Measurements from ENCODE around the gene ARL4C. TPM values are rescaled to one million over a fixed set of nuclear protein-coding genes. Genes with fewer than 3 reads are reported as not detected.
A peak's percentile ranks its signal among the peaks of the same experiment; 100 is the strongest.
"Not testable (repeated sequence)": the region's sequence is repeated elsewhere in the genome, so short reads cannot be mapped to it uniquely, and the experiment has no call there.

The ARL4C gene
- total and polyA plus RNA-seq, 12 donors = 1.0 to 13.3 (median 2.9) TPM

DNA sequence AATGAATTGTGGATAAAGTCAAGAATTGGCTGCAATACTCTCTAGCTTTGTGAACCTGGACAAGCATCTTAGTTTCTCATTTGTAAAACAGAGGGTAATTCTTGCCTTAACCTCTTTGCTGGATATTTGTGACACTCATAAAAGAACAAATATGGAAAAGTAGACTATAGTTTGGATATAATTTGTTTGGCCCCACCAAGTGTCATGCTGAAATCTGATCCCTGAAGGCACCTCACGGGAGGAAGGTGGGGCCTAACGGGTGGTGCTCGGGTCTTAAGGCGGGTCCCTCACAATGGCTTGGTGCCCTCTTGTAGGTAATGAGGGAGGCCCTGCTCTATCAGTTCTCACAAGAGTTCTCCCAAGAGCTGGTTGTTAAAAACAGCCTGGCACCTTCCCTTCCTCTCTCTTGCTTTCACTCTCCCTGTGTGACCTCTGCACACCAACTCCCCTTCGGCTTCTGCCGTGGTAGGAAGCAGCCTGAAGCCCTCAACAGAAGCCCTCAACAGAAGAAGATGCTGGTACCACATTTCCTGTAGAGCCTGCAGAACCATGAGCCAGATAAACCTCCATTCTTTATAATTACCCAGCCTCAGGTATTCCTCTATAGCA, 37.4 kb downstream of the ARL4C start:
- H3K36me3 ChIP-seq = no peaks in the 10 kb centered on the region
- ATAC-seq (no peak), DNase-seq (no peak)
- peak overlapping the region in 1 of 10 donors; percentile 28 for H3K27ac ChIP-seq
- H3K27me3 ChIP-seq = no peaks in the 10 kb centered on the region
- intact Hi-C loops (cut with DNase I) = no loop called here
- 77 to 78% methylated on average over 6 of the region's 6 CpGs for WGBS, 2 donors
- H3K4me1 ChIP-seq = peaks cover 0 to 21% (median 0%) of the 10 kb centered on the region in 9 donors
- H3K9me3 ChIP-seq = peaks cover 0 to 13% (median 2%) of the 10 kb centered on the region in 11 donors
- no peak overlapping the region for H3K4me3 ChIP-seq
- TF ChIP-seq, protein P1, sequence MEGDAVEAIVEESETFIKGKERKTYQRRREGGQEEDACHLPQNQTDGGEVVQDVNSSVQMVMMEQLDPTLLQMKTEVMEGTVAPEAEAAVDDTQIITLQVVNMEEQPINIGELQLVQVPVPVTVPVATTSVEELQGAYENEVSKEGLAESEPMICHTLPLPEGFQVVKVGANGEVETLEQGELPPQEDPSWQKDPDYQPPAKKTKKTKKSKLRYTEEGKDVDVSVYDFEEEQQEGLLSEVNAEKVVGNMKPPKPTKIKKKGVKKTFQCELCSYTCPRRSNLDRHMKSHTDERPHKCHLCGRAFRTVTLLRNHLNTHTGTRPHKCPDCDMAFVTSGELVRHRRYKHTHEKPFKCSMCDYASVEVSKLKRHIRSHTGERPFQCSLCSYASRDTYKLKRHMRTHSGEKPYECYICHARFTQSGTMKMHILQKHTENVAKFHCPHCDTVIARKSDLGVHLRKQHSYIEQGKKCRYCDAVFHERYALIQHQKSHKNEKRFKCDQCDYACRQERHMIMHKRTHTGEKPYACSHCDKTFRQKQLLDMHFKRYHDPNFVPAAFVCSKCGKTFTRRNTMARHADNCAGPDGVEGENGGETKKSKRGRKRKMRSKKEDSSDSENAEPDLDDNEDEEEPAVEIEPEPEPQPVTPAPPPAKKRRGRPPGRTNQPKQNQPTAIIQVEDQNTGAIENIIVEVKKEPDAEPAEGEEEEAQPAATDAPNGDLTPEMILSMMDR (IDR thresholded peaks at IDR 0.05) = no peak

DNA sequence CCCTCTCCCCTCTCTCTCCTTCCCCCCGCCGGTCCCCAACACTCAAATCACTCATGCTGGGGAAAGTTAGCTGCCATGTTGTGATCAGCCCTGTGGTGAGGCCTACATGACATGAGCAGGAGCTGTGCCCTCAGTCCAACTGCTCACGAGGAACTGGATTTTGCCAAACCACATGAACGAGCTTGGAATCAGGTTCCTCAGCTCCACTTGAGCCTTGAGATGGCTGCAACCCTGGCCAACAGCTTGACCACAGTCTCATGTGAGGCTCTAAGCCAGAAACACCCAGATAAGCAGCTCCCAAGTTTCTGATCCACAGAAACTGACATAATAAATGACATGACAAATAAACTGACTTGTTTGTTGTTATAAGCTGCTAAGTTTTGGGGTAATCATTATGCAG, 38.4 kb downstream of the ARL4C start:
- 62 to 87% methylated on average over 3 to 4 of the region's 4 CpGs for WGBS, 2 donors

DNA sequence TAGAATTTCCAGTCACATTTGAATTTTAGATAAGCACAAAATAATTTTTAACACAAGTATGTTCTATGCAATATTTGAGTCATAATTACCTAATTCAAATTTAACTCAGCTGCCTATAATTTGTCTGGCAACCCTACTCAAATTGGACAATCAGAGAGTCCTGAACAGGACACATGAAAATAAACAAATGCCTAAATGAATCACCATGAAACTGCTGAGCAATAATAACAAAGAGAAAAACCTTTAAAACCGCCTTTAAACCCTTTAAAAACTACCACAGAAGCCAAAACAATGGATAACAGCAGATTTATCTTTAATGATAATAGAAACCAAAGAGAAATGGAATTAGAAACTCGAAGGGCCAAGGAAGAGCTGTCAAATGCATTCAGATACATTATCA, 39.5 kb downstream of the ARL4C start:
- TF ChIP-seq, protein P1 (IDR thresholded peaks at IDR 0.05) = no peak
- H3K4me1 ChIP-seq = peaks cover 0 to 12% (median 0%) of the 10 kb centered on the region in 9 donors
- ATAC-seq (no peak), DNase-seq (no peak)
- no peak overlapping the region for H3K27ac ChIP-seq
- H3K27me3 ChIP-seq = peaks cover 0 to 2% (median 0%) of the 10 kb centered on the region in 7 donors
- 79 to 81% methylated on average over 2 of the region's 2 CpGs for WGBS, 2 donors
- H3K36me3 ChIP-seq = no peaks in the 10 kb centered on the region
- H3K9me3 ChIP-seq = peaks cover 0 to 13% (median 2%) of the 10 kb centered on the region in 11 donors
- H3K4me3 ChIP-seq = no peak overlapping the region
- intact Hi-C loops (cut with DNase I) = no loop called here

More for the DNA sequence above, 38.4 kb downstream of the ARL4C start:
- peaks cover 0 to 21% (median 0%) of the 10 kb centered on the region in 9 donors for H3K4me1 ChIP-seq
- peaks cover 0 to 2% (median 0%) of the 10 kb centered on the region in 7 donors for H3K27me3 ChIP-seq
- intact Hi-C loops (cut with DNase I) = no loop called here
- TF ChIP-seq, protein P1 (IDR thresholded peaks at IDR 0.05) = no peak
- ATAC-seq (no peak), DNase-seq (no peak)
- H3K4me3 ChIP-seq = no peak overlapping the region
- H3K9me3 ChIP-seq = peaks cover 0 to 13% (median 2%) of the 10 kb centered on the region in 11 donors
- no peak overlapping the region for H3K27ac ChIP-seq
- H3K36me3 ChIP-seq = no peaks in the 10 kb centered on the region

DNA sequence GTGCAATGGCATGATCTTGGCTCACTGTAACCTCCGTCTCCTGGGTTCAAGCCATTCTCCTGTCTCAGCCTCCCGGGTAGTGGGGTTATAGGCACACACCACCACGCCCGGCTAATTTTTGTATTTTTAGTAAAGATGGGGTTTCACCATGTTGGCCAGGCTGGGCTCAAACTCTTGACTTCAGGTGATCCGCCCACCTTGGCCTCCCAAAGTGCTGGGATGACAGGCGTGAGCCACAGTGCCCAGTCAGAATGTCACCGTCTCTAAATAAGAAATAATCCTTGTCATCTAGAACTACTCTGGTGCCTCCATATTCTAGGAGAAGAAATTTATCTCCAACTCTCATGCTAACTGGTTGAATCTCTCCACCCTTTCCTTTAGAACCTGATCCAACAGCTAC, 41.6 kb downstream of the ARL4C start:
- intact Hi-C loops (cut with DNase I); ATAC-seq; H3K4me3 ChIP-seq; H3K36me3 ChIP-seq; H3K27me3 ChIP-seq; DNase-seq: not testable (repeated sequence)
- peaks cover 0 to 20% (median 0%) of the 10 kb centered on the region in 9 donors for H3K4me1 ChIP-seq
- H3K27ac ChIP-seq = peak overlapping the region in 1 of 10 donors; percentile 74
- 95 to 96% methylated on average over 7 of the region's 7 CpGs for WGBS, 2 donors
- peaks cover 0 to 13% (median 2%) of the 10 kb centered on the region in 11 donors for H3K9me3 ChIP-seq

DNA sequence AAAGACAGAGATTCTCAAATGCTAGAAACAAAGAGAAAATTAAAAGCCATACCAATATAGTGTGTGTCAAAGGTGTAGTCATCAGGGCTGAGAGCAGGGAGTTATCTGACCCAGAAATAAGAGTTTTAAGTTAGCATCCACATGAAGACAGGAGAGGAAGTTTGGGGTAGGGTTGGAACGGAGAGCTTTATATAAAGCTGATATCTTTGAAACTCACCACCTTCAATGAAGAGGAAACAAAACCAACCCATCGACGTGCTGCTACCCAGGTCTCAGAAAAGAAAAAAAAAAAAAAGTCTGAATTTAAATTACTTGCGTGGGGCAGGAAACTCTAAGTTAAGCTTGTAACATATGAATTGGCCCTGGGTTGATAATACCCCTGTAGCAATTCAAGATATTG, 42.4 kb downstream of the ARL4C start:
- peaks cover 0 to 13% (median 2%) of the 10 kb centered on the region in 11 donors for H3K9me3 ChIP-seq
- H3K27ac ChIP-seq = peak overlapping the region in 1 of 10 donors; percentile 74
- peak overlapping the region in 1 of 10 donors; percentile 34 for H3K4me3 ChIP-seq
- H3K4me1 ChIP-seq = peaks cover 0 to 17% (median 0%) of the 10 kb centered on the region in 9 donors
- H3K27me3 ChIP-seq = peaks cover 0 to 2% (median 0%) of the 10 kb centered on the region in 7 donors
- intact Hi-C loops (cut with DNase I) = no loop called here
- 60 to 74% methylated on average over 4 of the region's 4 CpGs for WGBS, 2 donors
- TF ChIP-seq, protein P1 (IDR thresholded peaks at IDR 0.05) = no peak
- H3K36me3 ChIP-seq = no peaks in the 10 kb centered on the region
- ATAC-seq = no peak
- DNase-seq = no peak

All from heart right ventricle (tissue), 16 donors.